GM18502 (cell line): ENCODE measurements around the gene MAGEC3.
"Not testable (repeated sequence)": the region's sequence is repeated elsewhere in the genome, so short reads cannot be mapped to it uniquely, and the experiment has no call there.

Source experiments
- ATAC-seq: cut with Tn5 transposase; IDR thresholded peaks from one replicate; pipeline ENCODE4 v1.9.1; 2021; ENCODE audit warnings: mild to moderate bottlenecking; ENCODE audit not compliant: unreplicated experiment, poor library complexity

Gene MAGEC3, protein sequence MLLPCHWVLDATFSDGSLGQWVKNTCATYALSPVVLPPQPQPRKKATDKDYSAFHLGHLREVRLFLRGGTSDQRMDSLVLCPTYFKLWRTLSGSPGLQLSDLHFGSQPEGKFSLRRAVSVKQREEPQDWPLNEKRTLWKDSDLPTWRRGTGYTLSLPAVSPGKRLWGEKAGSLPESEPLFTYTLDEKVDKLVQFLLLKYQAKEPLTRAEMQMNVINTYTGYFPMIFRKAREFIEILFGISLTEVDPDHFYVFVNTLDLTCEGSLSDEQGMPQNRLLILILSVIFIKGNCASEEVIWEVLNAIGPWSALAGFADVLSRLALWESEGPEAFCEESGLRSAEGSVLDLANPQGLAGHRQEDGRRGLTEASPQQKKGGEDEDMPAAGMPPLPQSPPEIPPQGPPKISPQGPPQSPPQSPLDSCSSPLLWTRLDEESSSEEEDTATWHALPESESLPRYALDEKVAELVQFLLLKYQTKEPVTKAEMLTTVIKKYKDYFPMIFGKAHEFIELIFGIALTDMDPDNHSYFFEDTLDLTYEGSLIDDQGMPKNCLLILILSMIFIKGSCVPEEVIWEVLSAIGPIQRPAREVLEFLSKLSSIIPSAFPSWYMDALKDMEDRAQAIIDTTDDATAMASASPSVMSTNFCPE

DNA sequence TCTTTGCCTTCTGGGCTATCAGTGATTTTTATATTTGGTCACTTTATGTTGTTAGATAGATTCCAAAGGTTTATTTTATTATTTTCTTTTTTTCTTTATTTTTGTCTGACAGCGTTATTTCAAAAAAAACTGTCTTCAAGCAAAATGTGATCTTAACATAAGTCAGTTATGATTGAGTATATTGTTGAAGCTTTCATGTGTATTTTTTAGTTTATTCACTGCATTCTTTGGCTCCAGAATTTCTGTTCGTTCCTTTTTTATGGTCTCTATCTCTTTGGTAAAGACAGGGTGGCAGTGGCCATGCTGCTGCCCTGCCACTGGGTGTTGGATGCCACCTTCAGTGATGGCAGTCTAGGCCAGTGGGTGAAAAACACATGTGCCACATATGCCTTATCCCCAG is at the start of gene MAGEC3:
Gene MAGEC3, plus strand, starts transcription at position 301 of the 400 bp plus-strand sequence. Its CDS starts 0 bp downstream, at position 301.
- no peak for ATAC-seq

DNA sequence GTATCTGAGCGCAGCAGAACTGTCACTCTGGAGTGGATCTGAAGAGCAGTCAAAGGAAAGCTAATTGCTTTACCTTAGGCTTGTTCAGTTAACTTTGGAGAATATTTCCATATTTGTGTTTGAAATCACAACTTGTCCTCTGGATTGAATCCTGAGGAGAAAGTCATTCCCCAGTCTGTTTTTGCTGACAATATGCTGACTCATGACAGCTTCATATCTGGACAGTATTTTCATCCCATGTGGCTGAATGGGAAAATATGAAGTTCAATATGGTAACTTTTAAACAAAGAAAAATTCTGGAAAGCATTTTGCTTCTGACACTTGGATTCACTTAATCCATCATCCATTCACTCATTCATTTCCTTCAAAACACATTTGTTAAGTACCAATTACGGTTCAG is 46.3 kb upstream of the MAGEC3 start:
- no peak for ATAC-seq

DNA sequence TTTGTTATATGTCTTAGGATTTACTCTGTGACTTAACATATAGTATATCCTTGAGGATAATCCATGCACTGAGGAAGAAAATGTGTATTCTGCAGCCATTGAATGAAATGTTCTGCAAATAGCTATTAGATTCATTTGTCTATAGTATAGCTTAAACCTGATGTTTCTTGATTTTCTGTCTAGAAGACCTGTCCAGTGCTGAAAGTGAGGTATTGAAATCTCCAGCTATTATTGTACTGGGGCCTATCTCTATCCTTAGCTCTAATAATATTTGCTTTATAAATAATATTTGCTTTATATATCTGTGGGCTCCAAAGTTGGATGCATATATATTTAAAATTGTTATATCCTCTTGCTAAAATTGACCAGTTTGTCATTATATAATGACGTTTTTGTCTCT is 26.7 kb upstream of the MAGEC3 start:
- ATAC-seq: no peak

DNA sequence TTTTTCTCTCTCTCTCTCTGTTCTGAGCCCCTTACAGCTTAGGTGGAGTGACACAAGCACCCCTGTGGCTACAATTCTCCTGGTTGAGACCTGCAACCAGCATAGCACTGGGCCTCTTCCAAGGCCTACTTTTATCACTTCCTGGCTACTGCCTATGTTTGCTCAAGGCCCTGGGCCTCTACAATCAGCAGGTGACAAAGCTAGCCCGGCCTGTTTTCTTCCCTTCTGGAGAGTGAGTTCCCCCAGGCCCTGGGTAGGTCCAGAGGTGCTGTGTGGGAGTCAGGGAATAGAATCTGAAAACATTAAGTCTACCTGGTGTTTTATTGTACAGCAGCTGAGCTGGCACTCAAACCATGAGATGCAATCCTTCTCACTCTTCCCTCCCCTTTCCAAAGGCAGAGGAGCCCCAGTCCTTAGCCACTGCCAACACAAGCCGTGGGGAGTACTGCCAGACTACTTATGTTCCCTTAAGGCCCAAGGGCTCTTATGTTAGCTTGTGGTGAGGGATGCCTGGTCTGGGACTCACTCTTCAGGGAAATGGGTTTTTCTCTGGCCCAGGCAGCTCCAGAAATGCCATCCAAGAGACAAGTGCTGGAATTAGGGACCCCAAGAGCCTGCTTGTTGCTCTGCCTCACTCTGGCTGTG is 23.8 kb upstream of the MAGEC3 start:
- ATAC-seq: no peak

DNA sequence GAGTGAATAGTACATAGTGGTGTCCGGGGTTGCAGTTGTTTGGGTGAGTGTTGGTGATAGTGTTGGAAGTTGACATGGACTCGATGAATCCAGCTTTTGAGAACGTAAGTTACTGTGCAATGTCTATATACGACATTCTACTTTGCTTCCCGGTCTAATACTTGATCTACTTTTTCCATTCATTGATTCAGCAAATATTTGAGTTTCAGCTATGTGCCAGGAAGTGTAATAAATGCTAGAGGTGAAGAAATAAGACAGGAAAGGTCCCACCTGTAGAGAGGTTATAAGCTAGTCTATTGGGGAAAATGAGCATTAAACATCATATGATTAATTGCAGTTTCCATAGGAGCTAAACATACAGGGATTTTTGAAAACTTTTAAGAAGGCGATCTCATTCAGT is 22.2 kb upstream of the MAGEC3 start:
- no peak for ATAC-seq

DNA sequence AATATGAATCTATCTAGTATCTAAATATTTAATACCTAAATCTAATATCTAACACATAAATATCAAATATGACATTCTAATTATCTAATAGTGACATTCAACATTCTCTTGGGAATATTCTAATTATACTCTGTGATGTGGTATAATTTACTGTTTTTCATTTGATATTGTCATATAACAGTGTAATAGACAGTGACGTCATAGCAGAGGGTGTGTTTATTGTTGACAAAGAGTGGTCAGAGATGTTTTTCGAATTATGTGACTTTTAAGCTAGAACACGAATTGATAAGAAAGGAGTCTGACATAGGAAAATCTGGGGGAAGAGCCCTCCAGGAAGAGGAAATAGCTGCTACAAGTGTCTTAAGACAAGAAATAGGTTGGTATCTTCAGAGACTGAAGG is 5.9 kb upstream of the MAGEC3 start:
- ATAC-seq: no peak

DNA sequence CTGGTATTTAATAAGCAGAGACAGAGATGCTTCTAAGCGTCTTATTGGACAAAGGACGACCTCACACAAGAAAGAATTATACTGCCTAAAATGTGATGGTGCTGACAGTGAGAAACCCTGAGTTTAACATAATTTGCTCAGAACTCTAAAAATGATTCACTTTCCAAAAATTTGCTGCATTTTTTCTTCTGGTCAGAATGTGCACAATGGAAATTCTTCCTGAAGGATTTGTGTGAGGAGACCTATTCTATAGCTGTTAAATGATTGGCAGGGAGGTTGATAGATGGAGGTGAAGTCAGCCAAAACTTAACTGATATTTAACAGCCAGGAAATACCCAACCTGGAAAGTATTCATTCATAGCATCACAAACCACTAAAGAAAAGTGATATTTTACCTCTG is 1.7 kb downstream of the MAGEC3 start:
- no peak for ATAC-seq

DNA sequence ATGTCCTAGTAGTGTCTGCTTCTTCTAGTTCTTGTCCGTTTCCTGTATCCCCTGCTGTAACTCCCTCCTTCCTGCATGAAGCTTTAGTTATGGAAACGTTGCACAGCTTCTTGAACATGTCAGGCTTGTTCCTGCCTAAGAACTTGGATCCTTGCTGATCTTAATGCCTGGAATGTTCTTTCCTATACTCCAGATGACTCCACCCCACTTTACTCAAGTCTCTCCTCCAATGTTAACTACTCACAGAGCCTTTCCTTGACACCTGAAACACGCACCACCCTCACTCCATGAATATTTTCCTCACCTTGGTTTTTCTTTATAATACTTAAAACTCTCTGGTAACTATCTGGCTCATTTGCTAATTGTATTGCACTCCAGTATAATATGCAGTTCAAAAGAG is 19.4 kb downstream of the MAGEC3 start:
- ATAC-seq: no peak

DNA sequence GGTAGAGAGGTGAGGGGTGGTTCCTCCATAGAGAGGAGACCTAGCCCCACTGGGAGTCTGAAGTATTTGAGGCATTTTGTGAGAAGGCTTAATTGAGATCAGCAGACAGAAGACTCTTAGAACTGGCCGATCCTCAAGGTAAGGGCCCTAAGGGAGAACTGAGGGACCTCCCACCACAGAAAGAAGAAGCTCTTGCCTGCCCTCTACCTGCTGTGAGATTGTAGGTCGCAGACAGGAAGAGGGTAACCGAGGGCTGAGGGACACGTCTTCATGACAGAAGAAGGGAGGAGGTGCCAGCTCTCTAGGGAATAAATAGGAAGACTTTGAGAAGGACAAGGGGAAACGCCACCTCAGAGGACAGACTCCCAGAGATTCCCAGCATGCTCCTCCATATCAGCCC is 41.5 kb downstream of the MAGEC3 start:
- ATAC-seq: no peak

DNA sequence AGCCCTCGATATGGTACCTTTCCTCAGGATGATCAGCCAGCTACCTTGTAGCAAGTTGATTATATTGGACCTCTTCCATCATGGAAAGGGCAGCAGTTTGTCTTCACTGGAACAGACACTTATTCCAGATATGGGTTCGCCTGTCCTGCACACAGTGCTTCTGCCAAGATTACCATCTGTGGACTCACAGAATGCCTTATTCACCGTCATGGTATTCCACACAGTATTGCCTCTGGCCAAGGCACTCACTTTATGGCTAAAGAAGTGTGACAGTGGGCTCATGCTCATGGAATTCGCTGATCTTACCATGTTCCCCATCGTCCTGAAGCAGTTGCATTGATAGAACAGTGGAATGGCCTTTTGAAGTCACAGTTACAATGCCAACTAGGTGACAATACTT is 50.7 kb downstream of the MAGEC3 start:
- ATAC-seq: not testable (repeated sequence)

DNA sequence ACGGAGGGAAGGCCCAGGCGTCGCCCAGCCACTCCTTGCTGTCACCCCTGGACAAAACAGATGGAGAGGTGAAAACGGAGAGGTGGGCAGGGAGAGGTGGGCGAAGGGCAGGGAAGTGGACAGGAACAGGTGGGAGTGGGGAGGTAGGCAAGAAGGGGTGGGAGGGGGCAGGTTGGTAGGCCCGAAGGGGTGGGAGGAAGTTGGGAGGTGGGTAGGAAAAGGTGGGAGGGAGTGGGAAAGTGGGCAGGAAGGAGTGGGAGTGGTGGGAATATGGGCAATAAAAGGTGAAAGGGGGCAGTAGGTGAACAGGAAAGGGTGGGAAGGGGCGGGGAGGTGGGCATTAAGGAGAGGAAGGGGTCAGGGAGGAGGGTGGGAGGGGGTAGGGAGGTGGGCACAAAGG is 56.6 kb downstream of the MAGEC3 start:
- ATAC-seq: no peak

DNA sequence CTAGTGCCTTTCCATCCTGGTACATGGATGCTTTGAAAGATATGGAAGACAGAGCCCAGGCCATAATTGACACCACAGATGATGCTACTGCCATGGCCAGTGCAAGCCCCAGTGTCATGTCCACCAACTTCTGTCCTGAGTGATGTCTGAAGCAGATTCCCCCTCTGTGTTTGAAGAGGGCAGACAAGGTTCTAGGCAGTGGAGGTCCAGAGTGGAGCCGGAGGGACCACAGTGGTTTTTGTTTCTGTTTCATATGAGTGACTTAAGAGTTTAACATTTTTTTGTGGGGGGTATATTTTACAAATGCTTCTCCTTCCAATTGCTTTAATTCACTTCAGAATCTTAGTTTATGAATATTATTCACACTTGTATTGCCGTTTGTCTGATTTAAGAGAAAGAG is 59.6 kb downstream of the MAGEC3 start:
- no peak for ATAC-seq

DNA sequence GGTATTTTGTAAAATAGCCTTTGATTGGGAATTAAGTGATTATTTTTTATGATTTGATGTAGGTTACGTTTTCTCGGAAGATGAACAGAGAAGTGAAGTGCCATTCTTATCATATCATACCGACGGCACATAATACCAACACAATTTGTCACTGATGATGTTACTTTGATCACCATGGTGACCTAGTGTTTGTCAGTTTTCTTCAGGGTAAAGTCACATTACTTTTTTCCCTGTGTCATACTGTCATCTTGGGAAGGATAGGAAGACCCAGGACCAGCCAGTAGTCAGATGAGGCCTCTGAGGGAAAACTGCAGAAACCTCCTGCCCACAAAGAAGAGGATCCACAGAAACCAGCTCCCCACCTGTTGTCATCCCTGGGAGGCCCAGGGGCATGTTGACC is 64.2 kb downstream of the MAGEC3 start:
- ATAC-seq: no peak

DNA sequence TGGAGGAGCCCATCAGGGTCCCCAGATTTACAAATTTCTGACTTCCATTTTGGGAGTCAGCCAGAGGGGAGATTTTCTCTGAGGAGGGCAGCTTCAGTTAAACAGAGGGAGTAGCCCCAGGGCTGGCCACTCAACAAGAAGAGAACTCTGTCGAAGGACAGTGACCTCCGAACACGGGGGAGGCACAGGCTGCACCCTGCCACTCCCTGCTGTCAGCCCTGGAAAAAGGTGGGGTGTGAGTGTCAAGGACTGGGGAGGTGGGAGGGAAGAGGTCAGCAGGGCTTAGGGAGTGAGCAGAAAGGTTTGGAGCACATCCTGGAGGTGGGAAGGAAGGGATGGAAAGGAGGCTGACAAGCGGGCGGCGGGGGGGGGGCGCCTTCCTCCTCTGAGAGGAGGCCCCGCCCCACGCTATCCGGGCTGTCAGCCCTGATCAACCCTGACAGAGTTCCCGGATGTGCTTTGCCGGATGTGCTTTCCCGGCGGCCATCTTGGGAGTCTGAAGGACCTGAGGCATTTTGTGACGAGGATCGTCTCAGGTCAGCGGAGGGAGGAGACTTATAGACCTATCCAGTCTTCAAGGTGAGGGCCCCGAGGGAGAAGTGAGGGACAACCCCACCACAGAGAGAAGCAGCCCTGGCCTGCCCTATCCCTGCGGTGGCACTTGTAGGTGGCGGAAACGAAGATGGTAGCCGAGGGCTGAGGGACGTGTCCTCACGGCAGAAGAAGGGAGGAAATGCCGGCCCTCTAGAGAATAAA is 65.5 kb downstream of the MAGEC3 start, which contains the start of gene MAGEC1:
Gene MAGEC1, plus strand, starts transcription at position 495 of the 756 bp plus-strand sequence. CDS start 1,179 bp downstream, outside the sequence.
- no peak for ATAC-seq

DNA sequence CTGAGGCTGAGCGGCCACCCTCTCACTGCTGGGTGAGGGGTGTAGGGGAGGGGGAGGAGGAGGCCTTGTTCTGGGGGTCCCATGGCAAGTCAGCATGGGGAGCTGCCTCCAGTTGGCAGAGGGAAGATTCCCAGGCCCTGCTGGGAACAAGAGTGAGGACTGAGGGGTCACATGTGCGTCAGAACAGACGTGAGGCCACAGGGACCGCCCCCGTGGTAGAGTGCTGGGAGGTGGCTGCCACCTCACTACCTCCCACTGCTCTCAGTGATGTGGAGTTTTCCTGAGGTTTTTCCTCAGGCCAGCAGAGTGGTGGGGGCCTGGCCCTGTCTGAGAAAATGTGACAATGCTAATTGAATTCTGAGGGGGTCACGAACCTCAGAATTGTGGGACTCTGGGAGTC is 66.1 kb downstream of the MAGEC3 start:
- ATAC-seq: no peak

DNA sequence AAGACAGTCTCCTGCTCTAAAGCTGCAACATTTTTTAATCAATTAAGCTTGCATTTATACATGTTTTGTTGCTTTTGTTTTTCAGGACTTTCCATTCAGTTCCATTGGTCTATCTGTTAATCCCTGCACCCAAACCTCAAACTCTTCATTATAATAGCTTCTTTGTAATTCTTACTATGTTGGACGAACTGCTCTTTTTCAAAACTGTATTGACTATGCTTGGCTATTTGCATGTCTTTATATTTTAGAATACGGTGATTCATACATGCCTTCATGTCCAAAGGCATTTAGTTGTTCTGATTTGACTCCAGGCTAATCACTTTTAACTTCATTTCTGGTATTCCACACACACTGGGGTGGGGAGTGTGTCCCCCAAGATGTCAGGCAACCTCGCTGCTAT is 79.7 kb downstream of the MAGEC3 start:
- no peak for ATAC-seq

DNA sequence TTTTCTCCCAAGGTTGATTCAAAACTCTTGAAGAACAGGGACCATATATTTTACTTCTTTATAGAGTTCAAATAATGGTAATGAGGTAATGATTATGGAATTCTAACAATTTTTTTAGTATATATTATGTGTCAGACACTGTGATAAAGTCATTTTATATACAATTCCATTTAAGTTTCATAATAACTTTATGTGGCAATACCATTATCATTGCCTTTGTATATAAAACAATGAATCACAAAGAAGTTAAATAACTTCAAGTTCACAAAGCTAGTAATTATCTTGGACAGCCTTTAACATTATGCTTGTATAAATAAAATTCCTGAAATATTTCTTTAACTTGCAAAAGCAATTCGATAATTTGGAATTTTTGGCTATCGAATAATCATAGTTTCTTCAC is 86.2 kb downstream of the MAGEC3 start:
- no peak for ATAC-seq

DNA sequence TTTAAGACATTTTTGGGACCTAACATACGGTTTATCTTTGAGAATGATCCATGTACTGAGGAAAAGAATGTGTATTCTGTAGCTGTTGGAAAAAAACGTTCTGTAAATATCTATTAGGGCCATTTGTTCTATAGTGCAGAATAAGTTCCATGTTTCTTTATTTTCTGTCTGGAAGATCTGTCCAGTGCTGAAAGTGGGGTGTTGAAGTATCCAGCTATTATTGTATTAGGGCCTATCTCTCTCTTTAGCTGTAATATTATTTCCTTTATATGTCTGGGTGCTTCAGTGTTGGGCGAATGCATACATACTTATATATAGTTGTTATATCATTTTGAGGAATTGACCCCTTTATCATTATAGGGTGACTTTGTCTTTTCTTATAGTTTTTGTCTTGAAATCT is 90.3 kb downstream of the MAGEC3 start:
- no peak for ATAC-seq

DNA sequence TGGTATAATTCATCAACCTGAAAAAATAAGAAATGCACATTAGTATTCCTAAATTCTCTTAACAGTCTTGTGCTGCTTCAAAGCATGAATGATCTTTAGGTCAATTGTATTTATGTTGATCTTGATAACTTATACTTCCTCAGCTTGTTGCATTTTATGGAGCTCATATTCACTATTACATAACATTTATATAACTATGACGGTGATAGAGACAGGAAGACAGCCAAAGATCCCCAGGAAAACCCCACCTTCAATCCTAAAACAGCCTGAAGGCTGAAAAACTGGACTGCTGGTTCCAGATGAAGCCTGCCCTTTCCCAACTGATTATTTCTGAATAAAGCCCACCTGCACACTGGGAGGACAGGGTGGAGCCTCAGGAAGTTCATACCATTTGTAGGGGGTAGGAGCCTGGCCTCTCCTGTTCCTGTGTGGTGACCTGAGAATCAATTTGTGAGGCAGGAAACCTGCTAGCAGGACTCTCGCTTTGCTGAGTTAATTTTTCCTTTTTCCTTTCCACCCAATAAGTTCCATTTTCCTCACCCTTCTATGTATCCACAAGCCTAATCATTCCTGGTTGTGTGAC is 96.0 kb downstream of the MAGEC3 start:
- no peak for ATAC-seq

DNA sequence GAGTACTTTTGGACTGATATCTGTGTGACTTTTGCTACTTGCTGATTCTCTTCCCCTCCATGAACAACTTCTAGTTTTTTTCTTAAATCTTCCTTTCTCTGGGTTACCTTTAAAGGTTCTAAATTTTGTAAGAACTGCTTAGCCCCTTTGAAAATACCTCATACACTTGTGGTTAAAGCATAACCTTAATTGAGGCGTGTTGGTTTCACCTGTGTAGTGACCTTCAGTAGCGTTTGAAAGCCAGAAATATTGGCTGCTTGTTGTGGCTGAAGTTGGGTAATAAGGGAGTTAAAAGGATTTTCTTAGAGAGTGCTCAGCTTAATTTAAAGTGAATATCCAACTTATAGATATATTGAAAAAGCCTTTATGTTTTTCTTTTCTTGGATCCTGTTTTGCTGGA is 97.5 kb downstream of the MAGEC3 start:
- no peak for ATAC-seq
